C4-2B (cell line): Measurements from ENCODE around the gene CATSPERB.

Experiments used
- H3K27ac ChIP-seq: fragments of 450-650 bp; 2 replicates; pipeline ENCODE4 v1.5.1; 2017
- ZFX ChIP-seq: fragments of 450-650 bp; IDR thresholded peaks from 2 replicates; pipeline ENCODE4 v1.6.1; 2017
- TF ChIP-seq, protein P1 (sequence below): fragments of 450-650 bp; conservative IDR thresholded peaks from 2 replicates; pipeline ENCODE4 v1.5.1; 2017; ENCODE audit warnings: mild to moderate bottlenecking

CATSPERB gene

DNA sequence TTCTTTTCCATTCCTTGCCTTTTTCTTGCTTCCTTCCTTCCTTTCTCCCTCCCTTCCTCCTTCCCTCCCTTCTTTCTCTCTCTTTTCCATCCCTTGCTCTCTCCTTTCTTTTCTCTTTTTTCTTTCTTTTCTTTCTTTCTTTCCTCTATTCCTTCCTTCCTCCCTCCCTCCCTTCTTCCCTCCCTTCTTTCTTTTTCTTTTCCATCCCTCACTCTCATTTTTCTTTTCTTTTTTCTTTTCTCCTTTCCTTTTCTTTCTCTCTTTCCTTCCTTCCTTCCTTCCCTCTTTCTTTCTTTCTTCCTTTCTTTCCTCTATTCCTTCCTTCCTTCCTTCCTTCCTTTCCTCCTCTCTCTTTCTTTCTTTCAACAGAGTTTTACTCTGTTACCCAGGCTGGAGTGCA lies 186.7 kb downstream of the CATSPERB start:
- peak overlapping the region; percentile 80 for H3K27ac ChIP-seq
- TF ChIP-seq, protein P1, sequence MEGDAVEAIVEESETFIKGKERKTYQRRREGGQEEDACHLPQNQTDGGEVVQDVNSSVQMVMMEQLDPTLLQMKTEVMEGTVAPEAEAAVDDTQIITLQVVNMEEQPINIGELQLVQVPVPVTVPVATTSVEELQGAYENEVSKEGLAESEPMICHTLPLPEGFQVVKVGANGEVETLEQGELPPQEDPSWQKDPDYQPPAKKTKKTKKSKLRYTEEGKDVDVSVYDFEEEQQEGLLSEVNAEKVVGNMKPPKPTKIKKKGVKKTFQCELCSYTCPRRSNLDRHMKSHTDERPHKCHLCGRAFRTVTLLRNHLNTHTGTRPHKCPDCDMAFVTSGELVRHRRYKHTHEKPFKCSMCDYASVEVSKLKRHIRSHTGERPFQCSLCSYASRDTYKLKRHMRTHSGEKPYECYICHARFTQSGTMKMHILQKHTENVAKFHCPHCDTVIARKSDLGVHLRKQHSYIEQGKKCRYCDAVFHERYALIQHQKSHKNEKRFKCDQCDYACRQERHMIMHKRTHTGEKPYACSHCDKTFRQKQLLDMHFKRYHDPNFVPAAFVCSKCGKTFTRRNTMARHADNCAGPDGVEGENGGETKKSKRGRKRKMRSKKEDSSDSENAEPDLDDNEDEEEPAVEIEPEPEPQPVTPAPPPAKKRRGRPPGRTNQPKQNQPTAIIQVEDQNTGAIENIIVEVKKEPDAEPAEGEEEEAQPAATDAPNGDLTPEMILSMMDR, result no peak
- no peak for TF ChIP-seq ZFX

DNA sequence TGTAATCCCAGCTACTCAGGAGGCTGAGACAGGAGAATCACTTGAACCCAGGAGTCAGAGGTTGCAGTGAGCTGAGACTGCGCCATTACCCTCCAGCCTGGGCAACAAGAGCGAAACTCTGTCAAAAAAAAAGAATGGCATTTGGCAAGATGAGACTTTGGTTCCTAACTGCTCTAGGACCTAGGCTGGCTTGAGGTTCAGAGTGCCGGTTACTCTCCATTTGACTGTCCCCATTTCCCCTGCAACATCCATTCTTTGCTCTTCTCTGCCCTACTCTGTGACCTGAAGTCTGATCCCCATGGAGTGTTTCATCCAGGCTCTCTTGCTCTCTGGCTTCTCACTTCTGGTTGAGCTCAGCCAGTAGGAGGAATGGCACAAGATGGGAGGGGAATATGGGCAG lies 195.6 kb downstream of the CATSPERB start:
- TF ChIP-seq, protein P1, result no peak
- TF ChIP-seq ZFX, result no peak
- H3K27ac ChIP-seq, result peak overlapping the region; percentile 76; the same call in 1 of the 2 replicates

DNA sequence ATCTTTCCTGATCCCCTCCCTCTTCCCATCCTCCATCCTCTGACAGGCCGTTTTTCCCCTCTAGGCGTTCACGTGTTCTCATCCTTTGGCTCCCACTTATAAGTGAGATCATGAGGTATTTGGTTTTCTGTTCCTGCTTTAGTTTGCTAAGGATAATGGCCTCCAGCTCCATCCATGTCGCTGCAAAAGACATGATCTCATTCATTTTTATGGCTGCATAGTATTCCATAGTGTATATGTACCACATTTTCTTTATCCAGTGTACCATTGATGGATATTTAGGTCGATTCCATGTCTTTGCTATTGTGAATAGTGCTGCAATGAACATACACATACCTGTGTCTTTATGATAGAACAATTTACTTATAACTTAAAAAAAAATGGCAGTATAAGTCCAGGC lies 197.8 kb downstream of the CATSPERB start:
- H3K27ac ChIP-seq, result peak overlapping the region; percentile 37; the same call in 1 of the 2 replicates

DNA sequence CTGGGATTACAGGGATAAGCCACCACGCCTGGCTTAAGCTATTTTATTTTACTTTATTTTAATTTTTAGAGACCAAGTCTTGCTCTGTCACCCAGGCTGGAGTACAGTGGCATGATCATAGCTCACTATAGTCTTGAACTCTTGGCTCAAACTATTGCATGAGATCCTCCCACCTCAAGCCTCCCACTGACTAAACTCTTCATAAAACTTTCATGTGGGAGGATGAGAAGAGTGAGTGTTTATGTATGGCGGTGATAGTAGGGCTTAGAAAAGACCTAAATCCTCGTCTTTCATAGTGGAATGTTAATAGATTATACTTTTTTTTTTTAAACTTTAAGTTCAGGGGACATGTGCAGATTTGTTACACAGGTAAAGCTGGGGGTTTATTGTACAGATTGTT lies 198.3 kb downstream of the CATSPERB start:
- H3K27ac ChIP-seq, result no peak overlapping the region
- TF ChIP-seq ZFX, result no peak
- TF ChIP-seq, protein P1, result no peak
